HEK293 (cell line): ENCODE measurements around the gene CXXC5.

Experiments
- CTCF ChIA-PET: fragments of 350-600 bp; formaldehyde crosslinking; extraction: SDS; loops from one replicate; lab custom pipeline; 2021; ENCODE audit warnings: antibody characterized with exemption; lab: Yijun Ruan, JAX
- POLR2A ChIA-PET: fragments of 300-600 bp; formaldehyde crosslinking; extraction: SDS; loops from one replicate; lab custom pipeline; 2020; ENCODE audit warnings: antibody characterized with exemption, inconsistent platforms; lab: Yijun Ruan, JAX
- H3K27ac ChIP-seq: fragments of 200-500 bp; sonication (Bioruptor generic); 2 replicates; pipeline ENCODE4 v1.5.1; 2014; ENCODE audit warnings: low read depth, low read length, control low read depth, inconsistent platforms; ENCODE audit errors: extremely low read depth
- H3K36me3 ChIP-seq, 2 experiments: fragments of 200-500 bp in 1 of 2; sonication (Bioruptor generic) in 1 of 2; 1 replicate in 1 of 2; 2 replicates in 1 of 2; pipeline ENCODE4 v1.5.1; 2014 to 2017; ENCODE audit warnings: inconsistent platforms in 2 of 2, low read length in 2 of 2; ENCODE audit not compliant: control insufficient read depth in 2 of 2, insufficient read depth in 1 of 2
- H3K4me1 ChIP-seq: fragments of 200-500 bp; sonication (Bioruptor generic); 2 replicates; pipeline ENCODE4 v1.5.1; 2014; ENCODE audit warnings: mild to moderate bottlenecking, low read length, inconsistent platforms; ENCODE audit not compliant: control insufficient read depth, insufficient read depth
- H3K4me3 ChIP-seq: 2 replicates; pipeline ENCODE4 v1.5.1; 2011; ENCODE audit warnings: low read depth, mild to moderate bottlenecking, control low read depth, low read length, moderate library complexity
- H3K9me3 ChIP-seq: fragments of 200-500 bp; sonication (Bioruptor generic); 2 replicates; pipeline ENCODE4 v1.5.1; 2014; ENCODE audit warnings: low read depth, low read length, inconsistent platforms; ENCODE audit not compliant: control insufficient read depth, insufficient read depth
- FEZF1 ChIP-seq: fragments of 450-650 bp; formaldehyde crosslinking; IDR thresholded peaks from 2 replicates; pipeline ENCODE4 v1.5.1; 2016; ENCODE audit warnings: missing biosample characterization, missing genetic modification characterization
- GLIS1 ChIP-seq: fragments of 450-650 bp; formaldehyde crosslinking; IDR thresholded peaks from 2 replicates; pipeline ENCODE4 v1.5.1; 2016; ENCODE audit warnings: missing biosample characterization, missing genetic modification characterization
- GLIS2 ChIP-seq: fragments of 450-650 bp; formaldehyde crosslinking; IDR thresholded peaks from 2 replicates; pipeline ENCODE4 v1.5.1; 2016; ENCODE audit warnings: missing biosample characterization, missing genetic modification characterization
- HOXD13 ChIP-seq: sonication (generic); formaldehyde crosslinking; IDR thresholded peaks from 2 replicates; pipeline ENCODE4 v1.8.0; 2022; ENCODE audit warnings: missing genetic modification reagents, borderline replicate concordance
- IKZF3 ChIP-seq: fragments of 450-650 bp; IDR thresholded peaks from 2 replicates; pipeline ENCODE4 v1.5.0; 2018; ENCODE audit warnings: missing biosample characterization, mild to moderate bottlenecking, missing genetic modification characterization, moderate library complexity
- MZF1 ChIP-seq: fragments of 450-650 bp; formaldehyde crosslinking; IDR thresholded peaks from 2 replicates; pipeline ENCODE4 v1.5.1; 2017; ENCODE audit warnings: missing biosample characterization, missing genetic modification characterization, borderline replicate concordance
- PRDM10 ChIP-seq: fragments of 450-650 bp; formaldehyde crosslinking; IDR thresholded peaks from 2 replicates; pipeline ENCODE4 v1.5.1; 2016; ENCODE audit warnings: missing biosample characterization, missing genetic modification characterization
- ZBTB6 ChIP-seq: fragments of 450-650 bp; formaldehyde crosslinking; IDR thresholded peaks from 2 replicates; pipeline ENCODE4 v1.5.1; 2017; ENCODE audit warnings: missing biosample characterization, missing genetic modification characterization
- ZIC2 ChIP-seq: fragments of 450-650 bp; formaldehyde crosslinking; IDR thresholded peaks from 2 replicates; pipeline ENCODE4 v1.5.1; 2016; ENCODE audit warnings: missing biosample characterization, missing genetic modification characterization
- ZNF221 ChIP-seq: fragments of 450-650 bp; formaldehyde crosslinking; IDR thresholded peaks from 2 replicates; pipeline ENCODE4 v1.5.1; 2017; ENCODE audit warnings: missing biosample characterization, missing genetic modification characterization, borderline replicate concordance
- ZNF23 ChIP-seq: fragments of 450-650 bp; formaldehyde crosslinking; IDR thresholded peaks from 2 replicates; pipeline ENCODE4 v1.5.1; 2016; ENCODE audit warnings: missing biosample characterization, missing genetic modification characterization, borderline replicate concordance
- ZNF416 ChIP-seq: fragments of 450-650 bp; formaldehyde crosslinking; IDR thresholded peaks from 2 replicates; pipeline ENCODE4 v1.5.1; 2016; ENCODE audit warnings: missing biosample characterization, missing genetic modification characterization
- ZNF449 ChIP-seq: fragments of 450-650 bp; formaldehyde crosslinking; IDR thresholded peaks from 2 replicates; pipeline ENCODE4 v1.5.1; 2017; ENCODE audit warnings: missing biosample characterization, mild to moderate bottlenecking, missing genetic modification characterization, moderate library complexity
- ZNF529 ChIP-seq: fragments of 450-650 bp; formaldehyde crosslinking; IDR thresholded peaks from 2 replicates; pipeline ENCODE4 v1.5.1; 2017; ENCODE audit warnings: missing genetic modification characterization, missing biosample characterization; ENCODE audit not compliant: insufficient replicate concordance
- ZNF530 ChIP-seq: fragments of 450-650 bp; formaldehyde crosslinking; IDR thresholded peaks from 2 replicates; pipeline ENCODE4 v1.5.1; 2016; ENCODE audit warnings: low read depth, missing biosample characterization, missing genetic modification characterization
- ZNF624 ChIP-seq: fragments of 450-650 bp; formaldehyde crosslinking; IDR thresholded peaks from 2 replicates; pipeline ENCODE4 v1.5.1; 2017; ENCODE audit warnings: missing biosample characterization, missing genetic modification characterization
- ZNF654 ChIP-seq: fragments of 450-650 bp; formaldehyde crosslinking; IDR thresholded peaks from 2 replicates; pipeline ENCODE4 v1.5.1; 2016; ENCODE audit warnings: low read depth, missing biosample characterization, missing genetic modification characterization
- ZNF843 ChIP-seq: fragments of 450-650 bp; formaldehyde crosslinking; IDR thresholded peaks from 2 replicates; pipeline ENCODE4 v1.5.1; 2016; ENCODE audit warnings: missing biosample characterization, missing genetic modification characterization

CXXC5 gene

GRCh38 chr5:139686356-139686705, 38.2 kb downstream of the CXXC5 start:
- Histone ChIP-seq H3K36me3 (peaks cover 0 to 17% of the 10 kb centered on the region in 2 experiments; a peak in 1 of 3 replicates), H3K4me1 (no peaks in the 10 kb centered on the region), H3K4me3 (no peak overlapping the region), H3K27ac (no peak overlapping the region), H3K9me3 (no peaks in the 10 kb centered on the region)
- ChIA-PET CTCF (interaction anchor here (1.2 to 2.8 kb wide), 3 partner anchors 16 to 79 kb away, joined by 3 to 9 read pairs (median 7); no protein-coding TSS in a partner anchor), POLR2A (no interaction called here)
- TF ChIP-seq ZIC2 (no peak), IKZF3 (tag by site-specific recombination) (no peak), ZNF624 (no peak), FEZF1 (no peak), GLIS1 (no peak), ZNF449 (no peak), ZNF416 (tag by site-specific recombination) (no peak), ZNF843 (tag by site-specific recombination) (no peak), MZF1 (tag by site-specific recombination) (no peak), HOXD13 (CRISPR knock-in tag) (no peak), GLIS2 (tag by site-specific recombination) (no peak), ZNF530 (tag by site-specific recombination) (no peak), ZNF221 (tag by site-specific recombination) (no peak), ZNF529 (no peak), PRDM10 (no peak), ZNF654 (tag by site-specific recombination) (no peak), ZNF23 (no peak)

- no peak overlapping the region for H3K27ac ChIP-seq
- ChIA-PET CTCF (interaction anchor here (0.6 to 7.7 kb wide), 2 partner anchors 52 to 89 kb away, joined by 3 to 74 read pairs; no protein-coding TSS in a partner anchor), POLR2A (no interaction called here)
- peak; percentile 17; the same call in 1 of the 2 replicates for TF ChIP-seq GLIS2 (tag by site-specific recombination)
- TF ChIP-seq ZBTB6 (tag by site-specific recombination), result no peak
- H3K4me3 ChIP-seq, result no peak overlapping the region
- no peaks in the 10 kb centered on the region for H3K4me1 ChIP-seq
- H3K36me3 ChIP-seq, result peaks cover 0 to 12% of the 10 kb centered on the region in 2 experiments; a peak in 1 of 3 replicates
- H3K9me3 ChIP-seq, result no peaks in the 10 kb centered on the region
These were observed 38.7 kb downstream of the CXXC5 start for GRCh38 chr5:139686706-139687441.
